Effector CD8-positive, alpha-beta T cell (primary cell): ENCODE data around the gene PAFAH1B1.
"Not testable (repeated sequence)": the region's sequence is repeated elsewhere in the genome, so short reads cannot be mapped to it uniquely, and the experiment has no call there.

Source experiments
- DNase-seq: peaks from one replicate; lab custom pipeline; 2025; lab: John Stamatoyannopoulos, UW

The PAFAH1B1 gene

DNA sequence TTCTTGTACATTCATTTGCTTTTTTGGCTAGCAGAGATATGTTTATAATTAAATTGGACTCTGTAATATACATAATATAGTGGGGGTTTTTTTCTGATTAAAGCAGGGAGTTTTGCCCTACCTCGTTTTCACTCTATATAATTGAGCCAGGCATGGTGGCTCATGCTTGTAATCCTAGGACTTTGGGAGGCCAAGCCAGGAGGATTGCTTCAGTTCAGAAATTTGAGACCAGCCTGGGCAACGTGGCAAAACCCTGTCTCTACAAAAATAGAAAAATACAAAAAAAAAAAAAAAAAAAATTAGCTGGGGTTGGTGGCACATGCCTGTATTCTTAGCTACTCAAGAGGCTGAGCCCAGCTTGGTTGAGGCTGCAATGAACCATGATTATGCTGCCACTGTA, 42.2 kb downstream of the PAFAH1B1 start:
- DNase-seq: no peak

DNA sequence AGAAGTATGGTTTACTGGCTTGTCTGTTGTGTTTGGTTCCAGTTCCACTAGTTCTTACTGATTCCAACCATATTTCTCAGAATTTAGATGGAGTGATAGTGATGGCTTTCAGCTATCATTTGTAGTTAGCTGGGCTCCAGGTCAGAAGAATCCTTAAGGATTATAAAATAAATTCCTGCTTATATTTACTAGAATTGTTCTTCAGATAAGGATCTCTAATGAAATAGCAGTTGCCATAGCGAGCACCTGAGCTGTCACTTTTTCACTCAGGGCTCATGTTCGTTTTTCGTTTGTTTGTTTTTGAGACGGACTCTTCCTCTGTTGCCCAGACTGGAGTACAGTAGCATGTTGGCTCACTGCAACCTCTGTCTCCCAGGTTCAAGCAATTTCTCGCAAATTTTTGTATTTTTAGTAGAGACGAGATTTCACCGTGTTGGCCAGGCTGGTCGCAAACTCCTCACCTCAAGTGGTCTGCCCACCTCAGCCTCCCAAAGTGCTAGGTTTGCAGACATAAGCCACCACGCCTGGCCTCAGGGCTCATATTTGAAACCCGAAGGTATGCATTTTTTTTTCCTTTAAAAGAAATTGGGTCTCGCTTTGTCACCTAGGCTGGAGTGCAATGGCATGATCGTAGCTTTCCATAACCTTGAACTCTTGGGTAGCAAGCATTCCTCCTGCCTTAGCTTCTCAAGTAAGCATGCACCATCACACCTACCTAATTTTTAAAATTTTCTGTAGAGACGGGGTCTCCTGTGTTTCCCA, 42.9 kb downstream of the PAFAH1B1 start:
- DNase-seq: no peak

DNA sequence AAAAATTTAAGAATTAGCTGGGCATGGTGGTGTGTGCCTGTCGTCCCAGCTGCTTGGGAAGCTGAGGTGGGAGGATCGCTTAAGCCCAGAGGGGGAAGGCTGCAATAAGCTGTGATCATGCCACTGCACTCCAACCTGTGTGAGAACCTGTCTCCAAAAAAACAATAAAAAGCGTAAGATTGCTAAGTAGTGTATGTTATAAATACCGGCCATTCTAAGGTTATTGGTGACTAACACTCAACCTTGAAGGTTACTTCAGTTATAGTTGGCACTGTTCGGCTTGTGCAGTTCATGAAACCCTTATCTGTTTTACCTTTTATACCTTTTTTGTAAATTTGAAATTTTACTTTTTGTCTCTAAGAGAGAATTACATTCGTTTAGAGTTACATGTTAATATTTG, 44.0 kb downstream of the PAFAH1B1 start:
- DNase-seq: no peak

DNA sequence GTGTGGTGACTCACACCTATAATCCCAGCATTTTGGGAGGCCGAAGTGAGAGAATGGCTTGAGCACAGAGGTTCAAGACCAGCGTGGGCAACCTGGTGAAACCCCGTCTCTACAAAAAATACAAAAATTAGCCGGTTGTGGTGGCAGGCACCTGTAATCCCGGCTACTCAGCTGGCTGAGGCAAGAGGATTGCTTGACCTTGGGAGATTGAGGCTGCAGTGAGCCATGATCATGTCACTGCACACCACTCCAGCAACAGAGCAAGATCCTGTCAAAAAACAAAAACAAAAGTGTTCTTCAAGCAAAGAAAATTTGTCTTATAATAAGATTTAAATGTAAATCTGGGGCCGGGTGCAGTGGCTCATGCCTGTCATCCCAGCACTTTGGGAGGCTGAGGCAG, 51.5 kb downstream of the PAFAH1B1 start:
- no peak for DNase-seq

GRCh38 chr17:2647957-2648356, 54.5 kb downstream of the PAFAH1B1 start:
- no peak for DNase-seq

GRCh38 chr17:2649191-2649590, 55.7 kb downstream of the PAFAH1B1 start:
- no peak for DNase-seq

DNA sequence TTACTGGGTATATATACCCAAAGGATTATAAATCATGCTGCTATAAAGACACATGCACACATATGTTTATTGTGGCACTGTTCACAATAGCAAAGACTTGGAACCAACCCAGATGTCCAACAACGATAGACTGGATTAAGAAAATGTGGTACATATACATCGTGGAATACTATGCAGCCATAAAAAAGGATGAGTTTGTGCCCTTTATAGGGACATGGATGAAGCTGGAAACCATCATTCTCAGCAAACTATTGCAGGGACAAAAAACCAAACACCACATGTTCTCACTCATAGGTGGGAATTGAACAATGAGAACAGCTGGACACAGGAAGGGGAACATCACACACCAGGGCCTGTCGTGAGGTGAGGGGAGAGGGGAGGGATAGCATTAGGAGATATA, 59.5 kb downstream of the PAFAH1B1 start:
- DNase-seq: not testable (repeated sequence)

GRCh38 chr17:2655546-2655945, 62.1 kb downstream of the PAFAH1B1 start:
- no peak for DNase-seq

- DNase-seq: no peak
These were observed 62.8 kb downstream of the PAFAH1B1 start for GRCh38 chr17:2656283-2656682.

- DNase-seq: not testable (repeated sequence)
These were observed 65.9 kb downstream of the PAFAH1B1 start for GRCh38 chr17:2659337-2659736.

DNA sequence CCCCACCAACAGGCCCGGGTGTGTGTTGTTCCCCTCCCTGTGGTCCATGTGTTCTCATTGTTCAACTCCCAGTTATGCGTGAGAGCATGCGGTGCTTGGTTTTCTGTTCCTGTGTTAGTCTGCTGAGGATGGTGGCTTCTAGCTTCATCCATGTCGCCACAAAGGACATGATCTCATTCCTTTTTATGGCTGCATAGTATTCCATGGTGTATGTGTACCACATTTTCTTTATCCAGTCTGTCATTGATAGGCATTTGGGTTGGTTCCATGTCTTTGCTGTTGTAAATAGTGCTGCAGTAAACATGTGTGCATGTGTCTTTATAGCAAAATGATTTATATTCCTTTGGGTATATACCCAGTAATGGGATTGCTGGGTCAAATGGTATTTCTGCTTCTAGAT, 67.0 kb downstream of the PAFAH1B1 start:
- DNase-seq: not testable (repeated sequence)

- no peak for DNase-seq
These were observed 78.6 kb downstream of the PAFAH1B1 start for GRCh38 chr17:2672026-2672425.

DNA sequence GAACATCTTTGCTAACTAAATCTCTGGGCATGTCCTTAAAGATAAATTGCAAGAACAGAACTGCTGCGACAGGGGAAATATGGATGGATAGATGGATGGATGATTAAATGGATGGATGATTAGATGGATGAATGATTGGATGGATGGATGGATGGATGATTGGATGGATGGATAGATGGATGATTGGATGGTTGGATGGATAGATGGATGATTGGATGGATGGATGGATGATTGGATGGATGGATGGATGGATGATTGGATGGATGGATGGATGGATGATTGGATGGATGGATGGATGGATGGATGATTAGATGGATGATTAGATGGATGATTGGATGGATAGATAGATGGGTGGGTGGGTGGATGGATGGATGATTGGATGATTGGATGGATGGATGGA, 85.8 kb downstream of the PAFAH1B1 start:
- not testable (repeated sequence) for DNase-seq

DNA sequence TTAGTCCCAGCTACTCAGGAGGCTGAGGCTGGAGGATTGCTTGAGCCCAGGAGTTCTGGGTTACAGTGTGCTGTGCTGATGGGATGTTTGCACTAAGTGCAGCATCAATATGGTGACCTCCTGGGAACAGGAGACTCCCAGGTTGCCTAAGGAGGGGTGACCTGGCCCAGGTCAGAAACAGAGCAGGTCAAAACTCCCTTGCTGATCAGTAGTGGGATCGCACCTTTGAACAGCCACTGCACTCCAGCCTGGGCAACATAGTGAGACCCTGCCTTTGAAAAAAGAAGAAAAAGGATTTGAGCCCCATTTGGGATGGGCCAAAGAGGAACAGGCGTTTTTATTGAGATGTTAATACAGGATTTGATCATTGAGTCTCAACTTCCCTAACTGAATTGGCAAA, 87.5 kb downstream of the PAFAH1B1 start:
- DNase-seq: no peak

DNA sequence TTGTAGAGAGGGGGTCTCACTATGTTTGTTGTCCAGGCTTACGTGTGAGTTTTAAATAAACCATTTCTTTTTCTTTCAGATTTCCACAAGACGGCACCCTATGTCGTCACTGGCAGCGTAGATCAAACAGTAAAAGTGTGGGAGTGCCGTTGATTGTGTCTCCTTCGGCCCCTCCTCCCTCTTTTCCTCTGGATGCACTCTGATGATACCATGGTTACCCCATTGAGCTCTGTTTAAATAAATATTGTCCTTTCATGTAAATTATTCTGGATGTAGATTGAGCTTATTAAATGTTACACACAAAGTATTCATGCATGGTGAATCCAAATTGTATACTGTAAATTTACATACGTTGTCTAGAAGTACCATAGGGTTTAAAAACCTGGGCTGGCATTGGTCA, 88.2 kb downstream of the PAFAH1B1 start:
- DNase-seq: no peak

GRCh38 chr17:2682176-2682938, 88.9 kb downstream of the PAFAH1B1 start:
- DNase-seq: no peak

DNA sequence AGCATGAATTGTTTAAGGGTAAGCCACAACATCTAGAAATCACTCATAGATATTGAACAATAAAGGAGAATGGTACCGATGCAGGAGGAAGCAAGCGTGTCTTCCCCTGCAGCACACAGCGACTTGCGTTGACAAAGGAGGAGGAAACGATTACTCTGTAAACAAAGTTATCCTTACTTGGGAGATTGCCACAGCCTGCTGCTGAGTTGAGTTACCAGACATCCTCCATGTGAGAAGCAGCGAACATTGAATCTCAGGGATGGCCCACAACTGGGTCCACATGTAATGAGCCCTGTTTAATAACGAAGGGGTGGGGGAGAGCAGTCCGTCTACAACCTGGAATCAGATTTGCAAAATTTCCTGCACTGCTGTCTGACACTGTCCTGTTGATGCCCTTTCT, 90.5 kb downstream of the PAFAH1B1 start:
- DNase-seq: no peak

- DNase-seq: no peak
These were observed 91.1 kb downstream of the PAFAH1B1 start for GRCh38 chr17:2684549-2684948.

DNA sequence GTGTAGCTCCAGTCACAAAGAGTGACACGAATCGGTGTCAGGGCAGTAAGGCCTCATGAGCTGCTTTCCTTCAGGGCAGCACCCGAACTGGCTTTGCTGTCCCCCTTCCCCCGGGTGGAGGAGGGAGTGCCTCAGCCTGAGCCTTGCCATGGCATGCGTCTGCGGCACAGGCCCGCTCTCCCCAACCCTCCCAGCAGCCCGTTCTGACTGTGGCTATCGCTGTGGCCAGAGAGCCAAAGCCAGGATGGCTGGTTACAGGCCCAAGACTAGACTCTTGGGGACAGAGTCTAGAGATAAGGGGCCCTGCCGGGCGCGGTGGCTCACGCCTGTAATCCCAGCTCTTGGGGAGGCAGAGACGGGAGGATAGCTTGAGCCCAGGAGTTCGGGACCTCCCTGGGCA, 92.2 kb downstream of the PAFAH1B1 start:
- DNase-seq: no peak

DNA sequence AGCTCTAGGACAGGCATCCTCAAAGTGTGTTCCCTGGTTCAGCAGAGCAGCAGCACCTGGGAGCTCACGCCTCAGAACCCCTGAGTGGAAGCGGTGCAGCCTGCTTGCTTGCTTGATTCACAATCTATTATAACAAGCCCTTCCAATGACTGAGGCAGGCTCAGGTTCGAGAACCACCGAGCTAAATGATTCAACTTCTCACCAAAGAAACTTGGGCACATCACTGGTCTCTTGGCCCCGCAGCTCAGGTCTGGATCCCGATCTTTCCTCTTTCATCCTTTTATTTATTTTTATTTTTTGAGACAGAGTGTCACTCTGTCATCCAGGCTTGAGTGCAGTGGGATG, 93.6 kb downstream of the PAFAH1B1 start:
- no peak for DNase-seq

GRCh38 chr17:2688351-2689342, 95.2 kb downstream of the PAFAH1B1 start:
- no peak for DNase-seq

GRCh38 chr17:2689411-2690164, 96.1 kb downstream of the PAFAH1B1 start:
- no peak for DNase-seq
